Activated CD4-positive, CD25-positive, alpha-beta regulatory T cell (primary cell): ENCODE results near the gene SNX13.

Experiments used
- DNase-seq, 4 experiments: peaks; one replicate each; lab custom pipeline; 2025; lab: John Stamatoyannopoulos, UW

Gene SNX13

GRCh38 chr7:17940302-17940883, at the start of gene SNX13:
SNX13 (minus strand) TSS chr7:17940494; CDS start chr7:17940295, 199 bp downstream.
- peak; percentile 71 to 86 (median 80) for DNase-seq

- DNase-seq = no peak
Measured at GRCh38 chr7:17989546-17989945, 49.3 kb upstream of the SNX13 start.

- no peak for DNase-seq
Measured at GRCh38 chr7:17988858-17989257, 48.6 kb upstream of the SNX13 start.

GRCh38 chr7:17988141-17988540, 47.8 kb upstream of the SNX13 start:
- no peak for DNase-seq

GRCh38 chr7:17986851-17987250, 46.6 kb upstream of the SNX13 start:
- DNase-seq = no peak

GRCh38 chr7:17985473-17986239, 45.4 kb upstream of the SNX13 start:
- DNase-seq = no peak

GRCh38 chr7:17984288-17984687, 44.0 kb upstream of the SNX13 start:
- DNase-seq = no peak

- no peak for DNase-seq
Measured at GRCh38 chr7:17983221-17984062, 43.1 kb upstream of the SNX13 start.

- DNase-seq = no peak
Measured at GRCh38 chr7:17976952-17977351, 36.7 kb upstream of the SNX13 start.

- DNase-seq = no peak
Measured at GRCh38 chr7:17971411-17971810, 31.1 kb upstream of the SNX13 start.

GRCh38 chr7:17968791-17969715, 28.8 kb upstream of the SNX13 start:
- no peak for DNase-seq

- no peak for DNase-seq
Measured at GRCh38 chr7:17966706-17967105, 26.4 kb upstream of the SNX13 start.

- no peak for DNase-seq
Measured at GRCh38 chr7:17965603-17966002, 25.3 kb upstream of the SNX13 start.

- no peak for DNase-seq
Measured at GRCh38 chr7:17963281-17963680, 23.0 kb upstream of the SNX13 start.

GRCh38 chr7:17962652-17963051, 22.4 kb upstream of the SNX13 start:
- no peak for DNase-seq

- no peak for DNase-seq
Measured at GRCh38 chr7:17957871-17958270, 17.6 kb upstream of the SNX13 start.

GRCh38 chr7:17952387-17952786, 12.1 kb upstream of the SNX13 start:
- no peak for DNase-seq

GRCh38 chr7:17951742-17952254, 11.5 kb upstream of the SNX13 start:
- DNase-seq = no peak

- DNase-seq = no peak
Measured at GRCh38 chr7:17948526-17949238, 8.4 kb upstream of the SNX13 start.

- no peak for DNase-seq
Measured at GRCh38 chr7:17947620-17948019, 7.3 kb upstream of the SNX13 start.

- DNase-seq = no peak
Measured at GRCh38 chr7:17946591-17946990, 6.3 kb upstream of the SNX13 start.
